GM19043 (cell line): ENCODE measurements around the gene DYNC1I1.
A peak's percentile ranks its signal among the peaks of the same experiment; 100 is the strongest.

Experiments
- ATAC-seq: cut with Tn5 transposase; IDR thresholded peaks from one replicate; pipeline ENCODE4 v1.9.1; 2021; ENCODE audit warnings: low read depth; ENCODE audit not compliant: unreplicated experiment

DYNC1I1 gene

GRCh38 chr7:96061009-96061408 lies 288.7 kb downstream of the DYNC1I1 start:
- no peak for ATAC-seq

GRCh38 chr7:96061844-96062243 lies 289.5 kb downstream of the DYNC1I1 start:
- no peak for ATAC-seq

- no peak for ATAC-seq
Observed at GRCh38 chr7:96067321-96067720, 295.0 kb downstream of the DYNC1I1 start.

- ATAC-seq = no peak
Observed at GRCh38 chr7:96069401-96069800, 297.0 kb downstream of the DYNC1I1 start.

GRCh38 chr7:96074871-96075270 lies 302.5 kb downstream of the DYNC1I1 start:
- ATAC-seq = no peak

GRCh38 chr7:96075510-96076349 lies 303.4 kb downstream of the DYNC1I1 start:
- ATAC-seq = peak; percentile 90

GRCh38 chr7:96076350-96076707 lies 304.0 kb downstream of the DYNC1I1 start:
- ATAC-seq = no peak

GRCh38 chr7:96080027-96080426 lies 307.7 kb downstream of the DYNC1I1 start:
- ATAC-seq = no peak

- ATAC-seq = no peak
Observed at GRCh38 chr7:96084881-96085553, 312.7 kb downstream of the DYNC1I1 start.

- ATAC-seq = no peak
Observed at GRCh38 chr7:96085953-96086352, 313.6 kb downstream of the DYNC1I1 start.

GRCh38 chr7:96088579-96088978 lies 316.2 kb downstream of the DYNC1I1 start:
- no peak for ATAC-seq

GRCh38 chr7:96089511-96089910 lies 317.2 kb downstream of the DYNC1I1 start:
- ATAC-seq = no peak

GRCh38 chr7:96090756-96091155 lies 318.4 kb downstream of the DYNC1I1 start:
- no peak for ATAC-seq

GRCh38 chr7:96093435-96093834 lies 321.1 kb downstream of the DYNC1I1 start:
- ATAC-seq = no peak

GRCh38 chr7:96097835-96098234 lies 325.5 kb downstream of the DYNC1I1 start:
- no peak for ATAC-seq

- no peak for ATAC-seq
Observed at GRCh38 chr7:96100737-96101136, 328.4 kb downstream of the DYNC1I1 start.

GRCh38 chr7:96102096-96102811 lies 329.9 kb downstream of the DYNC1I1 start:
- ATAC-seq = no peak

- ATAC-seq = no peak
Observed at GRCh38 chr7:96104984-96105383, 332.6 kb downstream of the DYNC1I1 start.

GRCh38 chr7:96111405-96111804 lies 339.1 kb downstream of the DYNC1I1 start:
- no peak for ATAC-seq

GRCh38 chr7:96114190-96114589 lies 341.8 kb downstream of the DYNC1I1 start:
- no peak for ATAC-seq

GRCh38 chr7:96116173-96116572 lies 343.8 kb downstream of the DYNC1I1 start:
- no peak for ATAC-seq
